Spleen (tissue), 11 donors: Measurements from ENCODE around the gene RPL32. TPM values are rescaled to one million over a fixed set of nuclear protein-coding genes. Genes with fewer than 3 reads are reported as not detected.

ENCODE experiments used
- DNase-seq: peaks from one replicate; pipeline ENCODE4 v3.0.0-alpha.2; 2020
- H3K27ac ChIP-seq, 8 donors: fragments of 200-600 bp; sonication (generic) in 7 of 8; 1 replicate in 4 of 8; 2 replicates in 4 of 8; pipeline versions ENCODE4 v1.5.0 to v1.8.0; 2016 to 2021; ENCODE audit warnings: inconsistent platforms in 4 of 8, mild to moderate bottlenecking in 4 of 8, moderate library complexity in 1 of 8
- H3K27me3 ChIP-seq, 7 donors: fragments of 200-600 bp; sonication (generic) in 6 of 7; replicated peaks in 1 of 7; 1 replicate in 4 of 7; 2 replicates in 3 of 7; pipeline versions ENCODE4 v1.5.0 to v1.8.0; 2016 to 2021; ENCODE audit warnings: inconsistent platforms in 3 of 7, mild to moderate bottlenecking in 1 of 7
- H3K36me3 ChIP-seq, 6 donors: fragments of 200-600 bp; sonication (generic) in 5 of 6; 1 replicate in 4 of 6; 2 replicates in 2 of 6; pipeline versions ENCODE4 v1.5.0 to v1.8.0; 2016 to 2021; ENCODE audit warnings: inconsistent platforms in 2 of 6
- H3K4me1 ChIP-seq, 6 donors: fragments of 200-600 bp; sonication (generic) in 5 of 6; 1 replicate in 3 of 6; 2 replicates in 3 of 6; pipeline versions ENCODE4 v1.5.0 to v1.8.0; 2016 to 2021; ENCODE audit warnings: inconsistent platforms in 3 of 6
- H3K4me3 ChIP-seq, 8 donors: fragments of 200-600 bp; sonication (generic) in 7 of 8; 1 replicate in 4 of 8; 2 replicates in 4 of 8; pipeline versions ENCODE4 v1.5.0 to v1.8.0; 2016 to 2021; ENCODE audit warnings: inconsistent platforms in 4 of 8, mild to moderate bottlenecking in 4 of 8, moderate library complexity in 2 of 8
- H3K9me3 ChIP-seq, 8 donors: fragments of 200-600 bp; sonication (generic) in 7 of 8; 1 replicate in 4 of 8; 2 replicates in 4 of 8; pipeline versions ENCODE4 v1.5.0 to v1.8.0; 2016 to 2021; ENCODE audit warnings: inconsistent platforms in 4 of 8
- CTCF ChIP-seq, 11 experiments: fragments of 200-600 bp in 7 of 11; fragments of 450-650 bp in 4 of 11; sonication (generic) in 4 of 11; IDR thresholded peaks in 8 of 11; conservative IDR thresholded peaks in 3 of 11; 1 replicate in 7 of 11; 2 replicates in 4 of 11; pipeline versions ENCODE4 v1.4.0 to v1.8.0; 2016 to 2021; ENCODE audit warnings: antibody characterized with exemption in 11 of 11, inconsistent platforms in 4 of 11, mild to moderate bottlenecking in 1 of 11
- POLR2A ChIP-seq, 3 donors: fragments of 450-650 bp; IDR thresholded peaks; one replicate each; pipeline ENCODE4 v1.5.1; 2017; ENCODE audit warnings: antibody characterized with exemption in 3 of 3, mild to moderate bottlenecking in 1 of 3
- POLR2AphosphoS5 ChIP-seq, 3 donors: sonication (generic); formaldehyde crosslinking; IDR thresholded peaks; one replicate each; pipeline ENCODE4 v1.5.1; 2017; ENCODE audit warnings: antibody characterized with exemption in 3 of 3
- WGBS, 5 donors: extraction: QIAGEN DNeasy Blood & Tissue Kit in 3 of 5; methylation state at CpG; one replicate each; pipeline versions ENCODE4 v1.1.5 to v1.1.7; 2013 to 2018; 5-methylcytosine and 5-hydroxymethylcytosine counted together
- intact Hi-C: fragments of 100-400 bp; cut with DNase I; formaldehyde crosslinking; loops from one replicate; pipeline ENCODE4 v1.15.0; 2023; ENCODE audit warnings: low total_unique reads
- polyA plus RNA-seq, 3 donors: library from polyadenylated mRNA; stranded (reverse); fragments of 200-250 nt; gene quantifications; one replicate each; pipeline ENCODE4 v1.2.1, GENCODE V29; 2013
- total RNA-seq, 7 donors: library from RNA; depleted of rRNA in 3 of 7; stranded (reverse); fragments of >200 nt in 3 of 7; fragmentation: NEBNext Ultra II Directional in 4 of 7; extraction: Animal tissue kit (Norgen Biotek cat#: 25700) in 4 of 7; gene quantifications; one replicate each; pipeline versions ENCODE4 v1.1.0 to v1.2.1, GENCODE V29; 2016 to 2021
- donor health status: healthy with polysubstance abuse.
- donor health status: DM: no; HTN: no; CAD: no; lungs with moderate emphysema.
- donor health status: DM: no; HTN: no; CAD: no.
- donor health status: Bipolar disorder and iron deficiency.
- donor health status: healthy.
- donor health status: DM: no; HTN: no; CAD: no.
- donor health status: DM: yes; HTN: yes; CAD: no.

Gene RPL32
- total and polyA plus RNA-seq, 10 donors, result 911 to 6,164 (median 1,572) TPM

GRCh38 chr3:12835052-12835665 lies 6.2 kb downstream of the RPL32 start:
- TF ChIP-seq POLR2A (IDR thresholded peaks at IDR 0.05) (no peak), CTCF (IDR thresholded peaks at IDR 0.05 in 8 of 11, conservative IDR thresholded peaks at IDR 0.05 in 3 of 11) (no peak)
- Histone ChIP-seq H3K9me3 (no peaks in the 10 kb centered on the region), H3K27ac (no peak overlapping the region), H3K27me3 (no peaks in the 10 kb centered on the region), H3K4me1 (peaks cover 11 to 37% (median 28%) of the 10 kb centered on the region in 6 donors), H3K4me3 (no peak overlapping the region), H3K36me3 (peaks cover 0 to 100% (median 92%) of the 10 kb centered on the region in 6 donors)
- DNase-seq, result peak; percentile 40
- 82 to 95% (median 90%) methylated on average over 6 of the region's 6 CpGs for WGBS, 5 donors
- intact Hi-C loops, result no loop called here

- DNase-seq, result peak; percentile 52
- H3K27ac ChIP-seq, result no peak overlapping the region
- H3K4me3 ChIP-seq, result no peak overlapping the region
- H3K27me3 ChIP-seq, result no peaks in the 10 kb centered on the region
- H3K9me3 ChIP-seq, result no peaks in the 10 kb centered on the region
- H3K36me3 ChIP-seq, result peaks cover 0 to 93% (median 80%) of the 10 kb centered on the region in 6 donors
- TF ChIP-seq POLR2AphosphoS5 (IDR thresholded peaks at IDR 0.05) (no peak), CTCF (IDR thresholded peaks at IDR 0.05 in 8 of 11, conservative IDR thresholded peaks at IDR 0.05 in 3 of 11) (no peak), POLR2A (IDR thresholded peaks at IDR 0.05) (no peak)
- H3K4me1 ChIP-seq, result peaks cover 3 to 20% (median 11%) of the 10 kb centered on the region in 6 donors
- WGBS, 5 donors, result 81 to 91% (median 83%) methylated on average over 13 of the region's 13 CpGs
- intact Hi-C loops, result no loop called here
These were observed 7.9 kb downstream of the RPL32 start for GRCh38 chr3:12833222-12834161.

- peaks cover 0 to 88% (median 71%) of the 10 kb centered on the region in 6 donors for H3K36me3 ChIP-seq
- no peaks in the 10 kb centered on the region for H3K27me3 ChIP-seq
- intact Hi-C loops, result no loop called here
- 84 to 92% (median 89%) methylated on average over 7 of the region's 7 CpGs for WGBS, 5 donors
- no peak overlapping the region for H3K27ac ChIP-seq
- peak; percentile 23 for DNase-seq
- H3K9me3 ChIP-seq, result no peaks in the 10 kb centered on the region
- peaks cover 0 to 11% (median 3%) of the 10 kb centered on the region in 6 donors for H3K4me1 ChIP-seq
- H3K4me3 ChIP-seq, result no peak overlapping the region
- peak in 1 of 3 donors; percentile 30 for TF ChIP-seq POLR2AphosphoS5 (IDR thresholded peaks at IDR 0.05)
- TF ChIP-seq POLR2A (IDR thresholded peaks at IDR 0.05), result no peak
These were observed 8.8 kb downstream of the RPL32 start for GRCh38 chr3:12832350-12833221.

- intact Hi-C loops, result no loop called here
- no peaks in the 10 kb centered on the region for H3K4me1 ChIP-seq
- no peak overlapping the region for H3K4me3 ChIP-seq
- peak overlapping the region in 1 of 8 donors; percentile 5 for H3K27ac ChIP-seq
- TF ChIP-seq POLR2AphosphoS5 (IDR thresholded peaks at IDR 0.05) (peak in 1 of 3 donors; percentile 63), POLR2A (IDR thresholded peaks at IDR 0.05) (no peak), CTCF (IDR thresholded peaks at IDR 0.05 in 8 of 11, conservative IDR thresholded peaks at IDR 0.05 in 3 of 11) (no peak)
- peaks cover 0 to 81% (median 60%) of the 10 kb centered on the region in 6 donors for H3K36me3 ChIP-seq
- 69 to 84% (median 81%) methylated on average over 5 of the region's 5 CpGs for WGBS, 5 donors
- no peaks in the 10 kb centered on the region for H3K27me3 ChIP-seq
- H3K9me3 ChIP-seq, result no peaks in the 10 kb centered on the region
- no peak for DNase-seq
These were observed 10.0 kb downstream of the RPL32 start for GRCh38 chr3:12831301-12831866.
